SK-N-SH (cell line): ENCODE data around the gene CFAP299. TPM values are rescaled to one million over a fixed set of nuclear protein-coding genes. Genes with fewer than 3 reads are reported as not detected.

Experiments
- CTCF ChIA-PET: fragments of 300-600, 350-600 bp; formaldehyde crosslinking; extraction: SDS; loops from one replicate; lab custom pipeline; 2021; lab: Yijun Ruan, JAX
- POLR2A ChIA-PET: fragments of 350-600 bp; sonication (Branson Sonifier 250); formaldehyde crosslinking; extraction: SDS; loops from one replicate; lab custom pipeline; 2020; ENCODE audit warnings: antibody characterized with exemption, inconsistent platforms; lab: Yijun Ruan, JAX
- DNase-seq: peaks from one replicate; pipeline ENCODE4 v3.0.0; 2012
- H2AFZ ChIP-seq: fragments of 200-600 bp; sonication (generic); 2 replicates; pipeline ENCODE4 v1.8.1; 2016; ENCODE audit warnings: antibody characterized with exemption, mild to moderate bottlenecking, low read depth
- H3F3A ChIP-seq: fragments of 200-600 bp; sonication (generic); replicated peaks from 2 replicates; pipeline ENCODE3; 2016; ENCODE audit warnings: antibody characterized with exemption, mild to moderate bottlenecking; ENCODE audit not compliant: insufficient read depth
- H3K27ac ChIP-seq, 2 experiments: fragments of 200-500 bp in 1 of 2; fragments of 200-600 bp in 1 of 2; sonication (Bioruptor generic) in 1 of 2; sonication (generic), shearing (Covaris generic) in 1 of 2; 2 replicates each; pipeline versions ENCODE4 v1.5.1 to v1.6.1; 2014 to 2016; ENCODE audit warnings: low read depth in 2 of 2, inconsistent platforms in 1 of 2, low read length in 1 of 2, mild to moderate bottlenecking in 1 of 2, mixed read lengths in 1 of 2
- H3K27me3 ChIP-seq: fragments of 200-600 bp; sonication (generic), shearing (Covaris generic); 2 replicates; pipeline ENCODE4 v1.6.1; 2016; ENCODE audit warnings: mixed run types; ENCODE audit not compliant: insufficient read depth
- H3K36me3 ChIP-seq, 2 experiments: fragments of 200-500 bp in 1 of 2; fragments of 200-600 bp in 1 of 2; sonication (Bioruptor generic) in 1 of 2; sonication (generic) in 1 of 2; replicated peaks in 1 of 2; 2 replicates each; pipeline versions ENCODE3 to v1.5.1; 2014 to 2016; ENCODE audit warnings: low read length in 1 of 2, mild to moderate bottlenecking in 1 of 2; ENCODE audit not compliant: insufficient read depth in 2 of 2, control insufficient read depth in 1 of 2
- H3K4me1 ChIP-seq, 2 experiments: fragments of 200-500 bp in 1 of 2; fragments of 200-600 bp in 1 of 2; sonication (Bioruptor generic) in 1 of 2; sonication (generic), shearing (Covaris generic) in 1 of 2; 2 replicates each; pipeline versions ENCODE4 v1.5.1 to v1.6.1; 2014 to 2016; ENCODE audit warnings: low read depth in 1 of 2, low read length in 1 of 2, mixed run types in 1 of 2; ENCODE audit not compliant: insufficient read depth in 2 of 2, control insufficient read depth in 1 of 2
- H3K4me2 ChIP-seq: fragments of 200-600 bp; sonication (generic), shearing (Covaris generic); 2 replicates; pipeline ENCODE4 v1.6.1; 2017; ENCODE audit warnings: mixed run types
- H3K4me3 ChIP-seq, 2 experiments: fragments of 200-500 bp in 1 of 2; fragments of 200-600 bp in 1 of 2; sonication (Bioruptor generic) in 1 of 2; sonication (generic), shearing (Covaris generic) in 1 of 2; 2 replicates each; pipeline versions ENCODE4 v1.5.1 to v1.8.1; 2014 to 2016; ENCODE audit warnings: low read depth in 2 of 2, inconsistent platforms in 1 of 2, low read length in 1 of 2, mild to moderate bottlenecking in 1 of 2, mixed read lengths in 1 of 2, moderate library complexity in 1 of 2
- H3K79me2 ChIP-seq: fragments of 200-600 bp; sonication (generic); 2 replicates; pipeline ENCODE4 v1.8.1; 2017; ENCODE audit warnings: mild to moderate bottlenecking; ENCODE audit not compliant: insufficient read depth
- H3K9ac ChIP-seq: fragments of 200-600 bp; sonication (generic); 2 replicates; pipeline ENCODE4 v1.6.1; 2017; ENCODE audit warnings: mixed run types
- H3K9me2 ChIP-seq: fragments of 200-600 bp; sonication (generic); 2 replicates; pipeline ENCODE4 v1.6.1; 2017; ENCODE audit warnings: mixed run types
- H3K9me3 ChIP-seq: fragments of 200-600 bp; sonication (generic); 2 replicates; pipeline ENCODE4 v1.6.1; 2017; ENCODE audit warnings: mixed run types, mild to moderate bottlenecking, moderate library complexity
- H4K20me1 ChIP-seq: fragments of 200-600 bp; sonication (generic); 2 replicates; pipeline ENCODE4 v1.6.1; 2017; ENCODE audit warnings: mild to moderate bottlenecking, mixed run types; ENCODE audit not compliant: insufficient read depth
- CHD2 ChIP-seq: fragments of 150-350 bp; IDR thresholded peaks from 2 replicates; pipeline ENCODE4 v1.6.1; 2018; ENCODE audit warnings: low read length; ENCODE audit not compliant: partially characterized antibody
- ELF1 ChIP-seq: IDR thresholded peaks from 2 replicates; pipeline ENCODE4 v1.4.0; 2012
- EZH2phosphoT487 ChIP-seq: fragments of 200-600 bp; sonication (generic); IDR thresholded peaks from 2 replicates; pipeline ENCODE4 v1.6.1; 2017; ENCODE audit warnings: low read depth, mixed run types, mild to moderate bottlenecking, antibody characterized with exemption, moderate library complexity, borderline replicate concordance
- FOSL2 ChIP-seq: IDR thresholded peaks from 2 replicates; pipeline ENCODE4 v1.4.0; 2012; ENCODE audit warnings: low read depth, mild to moderate bottlenecking, moderate library complexity, borderline replicate concordance
- FOXJ3 ChIP-seq: sonication (generic); formaldehyde crosslinking; IDR thresholded peaks from 2 replicates; pipeline ENCODE4 v1.5.1; 2020; ENCODE audit warnings: mild to moderate bottlenecking, missing genetic modification reagents
- FOXM1 ChIP-seq: IDR thresholded peaks from 2 replicates; pipeline ENCODE4 v1.4.0; 2012; ENCODE audit warnings: low read depth, mild to moderate bottlenecking
- GABPA ChIP-seq: IDR thresholded peaks from 2 replicates; pipeline ENCODE4 v1.4.0; 2012; ENCODE audit warnings: low read depth, mild to moderate bottlenecking
- IRF3 ChIP-seq: fragments of 150-350 bp; IDR thresholded peaks from 2 replicates; pipeline ENCODE4 v1.6.1; 2016; ENCODE audit warnings: mild to moderate bottlenecking, low read depth, low read length
- MAX ChIP-seq: IDR thresholded peaks from 2 replicates; pipeline ENCODE4 v1.4.0; 2012; ENCODE audit warnings: low read depth
- MEF2A ChIP-seq: IDR thresholded peaks from 2 replicates; pipeline ENCODE4 v1.4.0; 2012; ENCODE audit warnings: low read depth, borderline replicate concordance
- NFIC ChIP-seq: IDR thresholded peaks from 2 replicates; pipeline ENCODE4 v1.4.0; 2012; ENCODE audit warnings: borderline replicate concordance
- NRF1 ChIP-seq: IDR thresholded peaks from 2 replicates; pipeline ENCODE4 v1.6.1; 2012; ENCODE audit warnings: low read depth, mild to moderate bottlenecking, low read length
- RCOR1 ChIP-seq: fragments of 150-350 bp; IDR thresholded peaks from 2 replicates; pipeline ENCODE4 v1.6.1; 2017; ENCODE audit warnings: antibody characterized with exemption, low read length
- RFX5 ChIP-seq: IDR thresholded peaks from 2 replicates; pipeline ENCODE4 v1.6.1; 2012; ENCODE audit warnings: mild to moderate bottlenecking, improper control_type of control experiment, low read length
- RXRA ChIP-seq: IDR thresholded peaks from 2 replicates; pipeline ENCODE4 v1.4.0; 2012; ENCODE audit warnings: low read depth, mild to moderate bottlenecking, borderline replicate concordance
- SIN3A ChIP-seq: IDR thresholded peaks from 2 replicates; pipeline ENCODE4 v1.6.1; 2012; ENCODE audit warnings: low read depth, mild to moderate bottlenecking, low read length, moderate library complexity, borderline replicate concordance
- SMC3 ChIP-seq: IDR thresholded peaks from 2 replicates; pipeline ENCODE4 v1.6.1; 2012; ENCODE audit warnings: low read depth, low read length, improper control_type of control experiment
- TAF1 ChIP-seq: IDR thresholded peaks from 2 replicates; pipeline ENCODE4 v1.6.1; 2012; ENCODE audit warnings: low read depth, mild to moderate bottlenecking, low read length, moderate library complexity, borderline replicate concordance
- TCF12 ChIP-seq: IDR thresholded peaks from 2 replicates; pipeline ENCODE4 v1.4.0; 2012
- USF2 ChIP-seq: fragments of 150-350 bp; IDR thresholded peaks from 2 replicates; pipeline ENCODE4 v1.6.1; 2017; ENCODE audit warnings: antibody characterized with exemption, low read length, low read depth, borderline replicate concordance
- YY1 ChIP-seq: IDR thresholded peaks from 2 replicates; pipeline ENCODE4 v1.4.0; 2012; ENCODE audit warnings: low read depth, mild to moderate bottlenecking
- ZBTB33 ChIP-seq: IDR thresholded peaks from 2 replicates; pipeline ENCODE4 v1.4.0; 2012; ENCODE audit warnings: low read depth, borderline replicate concordance
- WGBS: methylation state at CpG from one replicate; pipeline ENCODE4 v1.1.6; 2017; ENCODE audit warnings: low lambda C conversion rate; 5-methylcytosine and 5-hydroxymethylcytosine counted together
- polyA plus RNA-seq, 3 experiments: library from polyadenylated mRNA; depleted of rRNA; stranded (reverse); fragments of >200 nt; gene quantifications; 2 replicates each; pipeline ENCODE4 v1.2.3, GENCODE V29; 2012

The CFAP299 gene
- polyA plus RNA-seq, 1 of the 3 experiments (the other 2 are of a cell fraction), result 1.2 TPM

GRCh38 chr4:80521438-80521837, 185.9 kb downstream of the CFAP299 start:
- ChIA-PET POLR2A (no interaction called here), CTCF (no interaction called here)
- Histone ChIP-seq H3K4me3 (no peak overlapping the region), H3K4me2 (no peak overlapping the region), H3F3A (no peaks in the 10 kb centered on the region), H3K9me3 (no peaks in the 10 kb centered on the region), H3K27ac (no peak overlapping the region), H3K79me2 (no peaks in the 10 kb centered on the region), H3K9ac (no peak overlapping the region), H3K27me3 (no peaks in the 10 kb centered on the region), H3K36me3 (no peaks in the 10 kb centered on the region), H3K9me2 (no peaks in the 10 kb centered on the region), H3K4me1 (no peaks in the 10 kb centered on the region), H2AFZ (no peak overlapping the region), H4K20me1 (no peaks in the 10 kb centered on the region)
- no peak for TF ChIP-seq FOSL2
- no peak for TF ChIP-seq TCF12
- TF ChIP-seq SMC3, result no peak
- TF ChIP-seq ELF1, result no peak
- no peak for TF ChIP-seq TAF1
- TF ChIP-seq USF2, result no peak
- TF ChIP-seq EZH2phosphoT487, result no peak
- TF ChIP-seq YY1, result no peak
- TF ChIP-seq SIN3A, result no peak
- TF ChIP-seq IRF3, result no peak
- TF ChIP-seq FOXJ3 (CRISPR knock-in tag), result no peak
- TF ChIP-seq NFIC, result no peak
- no peak for TF ChIP-seq RFX5
- no peak for TF ChIP-seq MEF2A
- no peak for TF ChIP-seq RXRA
- 7% methylated on average over 1 of the region's 1 CpG for WGBS
- DNase-seq, result no peak

GRCh38 chr4:80526697-80527096, 191.2 kb downstream of the CFAP299 start:
- H3K4me2 ChIP-seq, result no peak overlapping the region
- H2AFZ ChIP-seq, result no peak overlapping the region
- no peaks in the 10 kb centered on the region for H3K27me3 ChIP-seq
- DNase-seq, result no peak
- H3K4me3 ChIP-seq, result no peak overlapping the region
- H3K9me3 ChIP-seq, result no peaks in the 10 kb centered on the region
- H3F3A ChIP-seq, result no peaks in the 10 kb centered on the region
- H4K20me1 ChIP-seq, result no peaks in the 10 kb centered on the region
- H3K79me2 ChIP-seq, result no peaks in the 10 kb centered on the region
- H3K9ac ChIP-seq, result no peak overlapping the region
- no peaks in the 10 kb centered on the region for H3K9me2 ChIP-seq
- WGBS, result 71% methylated on average over 2 of the region's 2 CpGs
- no peaks in the 10 kb centered on the region for H3K4me1 ChIP-seq
- no peak for TF ChIP-seq TCF12
- TF ChIP-seq ZBTB33, result no peak
- no peak for TF ChIP-seq FOXM1
- no peak for TF ChIP-seq NFIC
- no peak for TF ChIP-seq EZH2phosphoT487
- no peak for TF ChIP-seq USF2
- no peak for TF ChIP-seq FOSL2
- TF ChIP-seq GABPA, result no peak
- no peak for TF ChIP-seq CHD2
- TF ChIP-seq MAX, result no peak
- TF ChIP-seq TAF1, result no peak
- no peak for TF ChIP-seq SMC3
- TF ChIP-seq RCOR1, result no peak
- no peak for TF ChIP-seq IRF3
- TF ChIP-seq FOXJ3 (CRISPR knock-in tag), result no peak
- no peak for TF ChIP-seq YY1
- no peak for TF ChIP-seq NRF1
- POLR2A ChIA-PET, result no interaction called here
- H3K36me3 ChIP-seq, result no peaks in the 10 kb centered on the region
- H3K27ac ChIP-seq, result no peak overlapping the region
- CTCF ChIA-PET, result interaction anchor here (1.0 kb wide), 1 partner anchor 108 kb away, joined by 3 read pairs; no protein-coding TSS in a partner anchor
